ENCODE data around the gene WDR88.

Gene WDR88

DNA sequence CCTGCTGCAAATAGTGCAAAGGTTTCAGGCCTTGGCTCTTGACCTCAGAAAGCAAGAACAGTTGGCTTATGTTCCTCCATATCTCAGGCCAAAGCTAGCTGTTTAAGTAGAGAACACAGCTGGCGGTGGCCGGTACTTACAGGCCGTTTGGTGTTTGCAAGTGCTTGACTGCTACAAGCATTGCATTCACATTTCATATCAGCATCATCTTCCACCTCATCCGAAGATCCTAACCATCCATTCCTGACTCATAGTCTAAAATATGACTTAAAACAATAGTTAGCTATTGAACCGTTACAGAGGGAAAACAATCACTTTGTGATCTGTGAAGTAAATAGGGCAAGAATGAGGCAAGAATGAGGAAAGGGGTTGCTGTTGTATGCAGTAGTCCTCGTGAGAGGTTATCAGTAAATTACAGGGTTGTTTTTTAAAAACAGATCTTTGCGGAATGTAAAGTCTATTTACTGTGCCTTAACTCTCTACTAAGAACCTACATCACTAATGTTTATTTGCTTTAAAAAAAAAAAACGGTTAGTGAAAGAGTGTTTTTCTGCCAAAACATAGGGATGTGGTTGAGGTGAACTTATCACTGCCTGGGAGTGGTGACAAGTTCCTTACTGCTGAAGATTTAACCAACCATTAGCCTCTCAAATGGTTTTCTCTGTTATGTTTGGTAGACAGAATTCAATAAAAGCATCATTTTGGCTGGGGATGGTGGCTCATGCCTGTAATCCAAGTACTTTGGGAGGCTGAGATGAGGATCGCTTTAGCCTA lies 21.6 kb upstream of the WDR88 start:
- H2AFZ ChIP-seq (ENCODE audit: low read length): no peak overlapping the region

DNA sequence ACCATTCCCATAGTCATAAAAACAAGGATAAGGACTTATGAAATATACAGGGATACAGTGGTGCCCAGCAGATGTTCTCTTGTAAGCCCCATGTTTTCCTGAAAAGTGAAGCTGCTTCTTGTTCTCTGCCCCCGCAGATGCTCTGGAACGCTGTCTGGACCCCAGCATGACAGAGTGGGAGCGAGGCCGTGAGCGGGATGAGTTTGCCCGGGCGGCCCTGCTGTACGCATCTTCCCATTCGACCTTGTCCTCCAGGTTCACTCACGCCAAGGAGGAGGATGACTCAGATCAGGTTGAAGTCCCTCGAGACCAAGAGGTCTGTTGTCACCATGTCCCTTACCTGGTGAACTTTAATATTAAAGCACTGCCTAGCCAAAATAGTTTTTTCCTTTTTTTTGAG lies 20.3 kb upstream of the WDR88 start:
- H3K27ac ChIP-seq (ENCODE audit: low read depth, low read length, poor library complexity, severe bottlenecking): no peak overlapping the region
- H3K4me3 ChIP-seq (ENCODE audit: low read depth, low read length, poor library complexity, severe bottlenecking): no peak overlapping the region
- no peaks in the 10 kb centered on the region for H3K27me3 ChIP-seq (ENCODE audit: insufficient read depth, low read length)
- TF ChIP-seq, protein P1, sequence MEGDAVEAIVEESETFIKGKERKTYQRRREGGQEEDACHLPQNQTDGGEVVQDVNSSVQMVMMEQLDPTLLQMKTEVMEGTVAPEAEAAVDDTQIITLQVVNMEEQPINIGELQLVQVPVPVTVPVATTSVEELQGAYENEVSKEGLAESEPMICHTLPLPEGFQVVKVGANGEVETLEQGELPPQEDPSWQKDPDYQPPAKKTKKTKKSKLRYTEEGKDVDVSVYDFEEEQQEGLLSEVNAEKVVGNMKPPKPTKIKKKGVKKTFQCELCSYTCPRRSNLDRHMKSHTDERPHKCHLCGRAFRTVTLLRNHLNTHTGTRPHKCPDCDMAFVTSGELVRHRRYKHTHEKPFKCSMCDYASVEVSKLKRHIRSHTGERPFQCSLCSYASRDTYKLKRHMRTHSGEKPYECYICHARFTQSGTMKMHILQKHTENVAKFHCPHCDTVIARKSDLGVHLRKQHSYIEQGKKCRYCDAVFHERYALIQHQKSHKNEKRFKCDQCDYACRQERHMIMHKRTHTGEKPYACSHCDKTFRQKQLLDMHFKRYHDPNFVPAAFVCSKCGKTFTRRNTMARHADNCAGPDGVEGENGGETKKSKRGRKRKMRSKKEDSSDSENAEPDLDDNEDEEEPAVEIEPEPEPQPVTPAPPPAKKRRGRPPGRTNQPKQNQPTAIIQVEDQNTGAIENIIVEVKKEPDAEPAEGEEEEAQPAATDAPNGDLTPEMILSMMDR (IDR thresholded peaks at IDR 0.05; ENCODE audit: low read length): no peak
- TF ChIP-seq EZH2 (IDR thresholded peaks at IDR 0.05; ENCODE audit: borderline replicate concordance, low read length): no peak
- H3K9ac ChIP-seq (ENCODE audit: low read length): no peak overlapping the region
- H3K9me3 ChIP-seq (ENCODE audit: low read length): no peaks in the 10 kb centered on the region
- no peaks in the 10 kb centered on the region for H4K20me1 ChIP-seq (ENCODE audit: insufficient read depth, low read length)
- no peaks in the 10 kb centered on the region for H3K4me1 ChIP-seq (ENCODE audit: insufficient read depth, low read length, severe bottlenecking)
- no peak overlapping the region for H2AFZ ChIP-seq (ENCODE audit: low read length)
- H3K79me2 ChIP-seq (ENCODE audit: insufficient read depth, low read length): no peaks in the 10 kb centered on the region
- H3F3A ChIP-seq (ENCODE audit: insufficient read depth, low read length): no peaks in the 10 kb centered on the region
- no peak overlapping the region for H3K4me2 ChIP-seq (ENCODE audit: low read length)
- no peaks in the 10 kb centered on the region for H3K9me2 ChIP-seq (ENCODE audit: low read depth, low read length)
- H3K36me3 ChIP-seq (ENCODE audit: insufficient read depth, low read length): peaks cover 73% of the 10 kb centered on the region

More for the DNA sequence above, 21.6 kb upstream of the WDR88 start:
- no peaks in the 10 kb centered on the region for H4K20me1 ChIP-seq (ENCODE audit: insufficient read depth, low read length)
- no peaks in the 10 kb centered on the region for H3F3A ChIP-seq (ENCODE audit: insufficient read depth, low read length)
- TF ChIP-seq EZH2 (IDR thresholded peaks at IDR 0.05; ENCODE audit: borderline replicate concordance, low read length): no peak
- TF ChIP-seq, protein P1 (IDR thresholded peaks at IDR 0.05; ENCODE audit: low read length): no peak
- H3K79me2 ChIP-seq (ENCODE audit: insufficient read depth, low read length): no peaks in the 10 kb centered on the region
- H3K36me3 ChIP-seq (ENCODE audit: insufficient read depth, low read length): peaks cover 68% of the 10 kb centered on the region
- H3K27me3 ChIP-seq (ENCODE audit: insufficient read depth, low read length): no peaks in the 10 kb centered on the region
- no peak overlapping the region for H3K9ac ChIP-seq (ENCODE audit: low read length)
- no peak overlapping the region for H3K4me3 ChIP-seq (ENCODE audit: low read depth, low read length, poor library complexity, severe bottlenecking)
- H3K4me1 ChIP-seq (ENCODE audit: insufficient read depth, low read length, severe bottlenecking): no peaks in the 10 kb centered on the region
- H3K4me2 ChIP-seq (ENCODE audit: low read length): no peak overlapping the region
- no peaks in the 10 kb centered on the region for H3K9me2 ChIP-seq (ENCODE audit: low read depth, low read length)
- no peak overlapping the region for H3K27ac ChIP-seq (ENCODE audit: low read depth, low read length, poor library complexity, severe bottlenecking)
- H3K9me3 ChIP-seq (ENCODE audit: low read length): no peaks in the 10 kb centered on the region

DNA sequence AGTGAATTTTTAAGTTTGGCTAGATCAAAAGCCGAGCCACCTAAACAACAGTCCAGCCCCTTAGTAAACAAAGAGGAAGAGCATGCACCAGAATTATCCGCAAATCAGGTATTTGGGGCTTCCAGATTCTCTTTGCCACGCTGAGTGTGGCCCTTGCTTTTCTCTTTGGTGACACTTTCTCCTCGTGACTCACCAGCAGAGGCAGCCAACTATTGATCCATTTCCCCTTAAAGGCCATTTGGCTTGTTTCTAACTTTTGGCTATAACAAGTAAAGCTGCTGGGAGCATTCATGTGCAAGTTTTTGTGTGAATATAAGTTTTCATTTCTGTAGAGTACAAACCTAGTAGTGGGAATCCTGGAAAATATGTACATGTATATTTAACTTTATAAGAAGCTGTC lies 17.6 kb upstream of the WDR88 start:
- Histone ChIP-seq H3K27ac (ENCODE audit: low read depth, low read length, poor library complexity, severe bottlenecking) (no peak overlapping the region), H3K27me3 (ENCODE audit: insufficient read depth, low read length) (no peaks in the 10 kb centered on the region), H3K9me2 (ENCODE audit: low read depth, low read length) (no peaks in the 10 kb centered on the region), H3K4me2 (ENCODE audit: low read length) (no peak overlapping the region), H3K4me3 (ENCODE audit: low read depth, low read length, poor library complexity, severe bottlenecking) (no peak overlapping the region), H3F3A (ENCODE audit: insufficient read depth, low read length) (no peaks in the 10 kb centered on the region), H3K9ac (ENCODE audit: low read length) (no peak overlapping the region), H3K4me1 (ENCODE audit: insufficient read depth, low read length, severe bottlenecking) (no peaks in the 10 kb centered on the region), H3K79me2 (ENCODE audit: insufficient read depth, low read length) (no peaks in the 10 kb centered on the region), H3K9me3 (ENCODE audit: low read length) (no peaks in the 10 kb centered on the region), H4K20me1 (ENCODE audit: insufficient read depth, low read length) (no peaks in the 10 kb centered on the region), H3K36me3 (ENCODE audit: insufficient read depth, low read length) (peaks cover 73% of the 10 kb centered on the region), H2AFZ (ENCODE audit: low read length) (no peak overlapping the region)
- TF ChIP-seq, protein P1 (IDR thresholded peaks at IDR 0.05; ENCODE audit: low read length): no peak
- no peak for TF ChIP-seq EZH2 (IDR thresholded peaks at IDR 0.05; ENCODE audit: borderline replicate concordance, low read length)
